ENCODE data around the gene HAO2.

- TF ChIP-seq POLR2A (IDR thresholded peaks at IDR 0.05) (no peak), CTCF (IDR thresholded peaks at IDR 0.05 in 8 of 11, conservative IDR thresholded peaks at IDR 0.05 in 3 of 11) (no peak)
Measured at GRCh38 chr1:119341372-119341947, 27.1 kb upstream of the HAO2 start.
